ENCODE measurements around the gene CYP21A2.
"Not testable (repeated sequence)": the region's sequence is repeated elsewhere in the genome, so short reads cannot be mapped to it uniquely, and the experiment has no call there.

Gene CYP21A2

GRCh38 chr6:32013738-32014137 lies 24.5 kb upstream of the CYP21A2 start:
- in situ Hi-C loops (cut with HindIII; ENCODE audit: low sequenced_read_pairs); DNase-seq (ENCODE audit: low read depth); H3K4me3 ChIP-seq (ENCODE audit: low read depth, low read length): not testable (repeated sequence)

GRCh38 chr6:32014547-32014946 lies 23.7 kb upstream of the CYP21A2 start, which contains the start of gene C4B:
Gene C4B, plus strand, starts transcription at chr6:32014795. Its CDS starts 51 bp downstream, at chr6:32014846.
- DNase-seq (ENCODE audit: low read depth); H3K4me3 ChIP-seq (ENCODE audit: low read depth, low read length); in situ Hi-C loops (cut with HindIII; ENCODE audit: low sequenced_read_pairs): not testable (repeated sequence)

DNA sequence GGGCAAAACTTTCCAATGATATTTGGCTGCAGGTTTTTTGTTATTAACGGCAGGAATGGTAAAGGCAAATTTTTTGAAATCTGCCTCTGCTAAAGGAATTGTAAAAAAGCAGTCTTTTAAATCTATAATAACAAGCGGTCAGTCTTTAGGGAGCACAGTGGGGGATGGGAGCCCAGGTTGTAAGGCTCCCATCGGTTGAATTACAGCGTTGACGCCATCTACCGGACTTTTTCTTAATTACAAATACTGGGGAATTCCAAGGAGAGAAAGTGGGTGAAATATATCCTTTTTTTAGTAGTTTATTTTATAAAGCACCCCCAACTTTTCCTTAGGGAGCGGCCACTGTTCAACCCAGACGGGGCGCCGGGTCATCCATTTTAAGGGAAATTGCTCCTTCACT lies 16.1 kb upstream of the CYP21A2 start:
- DNase-seq (ENCODE audit: low read depth); in situ Hi-C loops (cut with HindIII; ENCODE audit: low sequenced_read_pairs); H3K4me3 ChIP-seq (ENCODE audit: low read depth, low read length): not testable (repeated sequence)

GRCh38 chr6:32028631-32029030 lies 9.6 kb upstream of the CYP21A2 start:
- DNase-seq (ENCODE audit: low read depth); in situ Hi-C loops (cut with HindIII; ENCODE audit: low sequenced_read_pairs); H3K4me3 ChIP-seq (ENCODE audit: low read depth, low read length): not testable (repeated sequence)

- H3K4me3 ChIP-seq (ENCODE audit: low read depth, low read length); DNase-seq (ENCODE audit: low read depth); in situ Hi-C loops (cut with HindIII; ENCODE audit: low sequenced_read_pairs): not testable (repeated sequence)
Measured at GRCh38 chr6:32029553-32029952, 8.7 kb upstream of the CYP21A2 start.

DNA sequence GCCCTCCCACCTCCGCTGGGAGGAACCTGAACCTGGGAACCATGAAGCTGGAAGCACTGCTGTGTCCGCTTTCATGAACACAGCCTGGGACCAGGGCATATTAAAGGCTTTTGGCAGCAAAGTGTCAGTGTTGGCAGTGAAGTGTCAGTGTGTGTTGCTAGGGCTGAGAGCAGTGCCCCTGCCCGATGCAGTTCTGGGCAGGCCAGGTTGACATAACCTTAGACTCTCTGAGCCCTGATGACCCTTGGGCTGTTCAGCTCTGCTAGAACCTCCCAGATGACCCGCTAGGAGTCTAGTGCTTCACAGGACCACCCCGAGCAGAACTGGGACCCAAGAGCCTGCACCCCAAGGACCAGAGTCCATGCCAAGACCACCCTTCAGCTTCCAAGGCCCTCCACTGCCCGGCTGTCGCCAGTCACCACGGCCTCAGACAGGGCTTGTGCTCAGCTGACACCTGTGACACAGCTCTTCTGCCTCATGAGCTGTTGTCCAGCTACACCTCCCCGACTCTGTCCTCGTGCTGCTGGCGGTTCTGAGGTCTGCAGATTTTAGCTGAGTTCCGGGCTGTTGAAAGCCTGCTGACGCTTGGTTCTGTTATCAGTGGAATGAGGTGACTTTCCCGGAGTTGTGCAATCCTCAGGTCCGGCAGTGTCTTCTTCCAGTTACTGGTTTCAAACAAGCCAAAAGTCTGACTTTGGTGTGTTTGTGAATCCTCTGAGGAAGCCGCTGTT lies 2.8 kb upstream of the CYP21A2 start:
- in situ Hi-C loops (cut with HindIII; ENCODE audit: low sequenced_read_pairs); H3K4me3 ChIP-seq (ENCODE audit: low read depth, low read length); DNase-seq (ENCODE audit: low read depth): not testable (repeated sequence)

DNA sequence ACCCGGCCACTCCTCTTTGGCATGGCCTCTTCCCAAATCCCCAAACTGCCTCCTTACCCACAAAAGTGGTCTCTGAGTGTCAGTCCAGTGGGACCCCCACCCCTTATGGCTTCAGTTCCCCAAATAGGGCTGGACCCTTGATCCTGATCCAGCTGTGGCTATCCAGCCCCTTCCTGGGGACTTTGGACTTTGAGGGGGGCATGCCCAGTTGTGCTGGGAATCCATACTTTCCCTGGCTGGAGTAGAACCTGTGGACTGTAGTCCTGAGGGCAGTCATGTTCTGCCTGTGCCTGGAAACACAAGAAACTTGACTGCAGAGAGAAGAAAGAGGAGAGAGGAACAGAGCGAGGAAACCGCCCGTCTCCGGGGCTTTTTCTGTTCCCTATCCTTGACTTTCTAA lies 1.1 kb upstream of the CYP21A2 start:
- DNase-seq (ENCODE audit: low read depth); H3K4me3 ChIP-seq (ENCODE audit: low read depth, low read length); in situ Hi-C loops (cut with HindIII; ENCODE audit: low sequenced_read_pairs): not testable (repeated sequence)

DNA sequence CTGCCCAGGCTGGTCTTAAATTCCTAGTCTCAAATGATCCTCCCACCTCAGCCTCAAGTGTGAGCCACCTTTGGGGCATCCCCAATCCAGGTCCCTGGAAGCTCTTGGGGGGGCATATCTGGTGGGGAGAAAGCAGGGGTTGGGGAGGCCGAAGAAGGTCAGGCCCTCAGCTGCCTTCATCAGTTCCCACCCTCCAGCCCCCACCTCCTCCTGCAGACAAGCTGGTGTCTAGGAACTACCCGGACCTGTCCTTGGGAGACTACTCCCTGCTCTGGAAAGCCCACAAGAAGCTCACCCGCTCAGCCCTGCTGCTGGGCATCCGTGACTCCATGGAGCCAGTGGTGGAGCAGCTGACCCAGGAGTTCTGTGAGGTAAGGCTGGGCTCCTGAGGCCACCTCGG lies 663 bp downstream of the CYP21A2 start:
- DNase-seq (ENCODE audit: low read depth); in situ Hi-C loops (cut with HindIII; ENCODE audit: low sequenced_read_pairs); H3K4me3 ChIP-seq (ENCODE audit: low read depth, low read length): not testable (repeated sequence)

- DNase-seq (ENCODE audit: low read depth); H3K4me3 ChIP-seq (ENCODE audit: low read depth, low read length); in situ Hi-C loops (cut with HindIII; ENCODE audit: low sequenced_read_pairs): not testable (repeated sequence)
Measured at GRCh38 chr6:32039321-32040274, 1.4 kb downstream of the CYP21A2 start.

- in situ Hi-C loops (cut with HindIII; ENCODE audit: low sequenced_read_pairs); H3K4me3 ChIP-seq (ENCODE audit: low read depth, low read length); DNase-seq (ENCODE audit: low read depth): not testable (repeated sequence)
Measured at GRCh38 chr6:32040299-32041049, 2.3 kb downstream of the CYP21A2 start.

- DNase-seq (ENCODE audit: low read depth); in situ Hi-C loops (cut with HindIII; ENCODE audit: low sequenced_read_pairs); H3K4me3 ChIP-seq (ENCODE audit: low read depth, low read length): not testable (repeated sequence)
Measured at GRCh38 chr6:32041050-32041321, 2.8 kb downstream of the CYP21A2 start.

- in situ Hi-C loops (cut with HindIII; ENCODE audit: low sequenced_read_pairs); DNase-seq (ENCODE audit: low read depth); H3K4me3 ChIP-seq (ENCODE audit: low read depth, low read length): not testable (repeated sequence)
Measured at GRCh38 chr6:32041385-32041784, 3.2 kb downstream of the CYP21A2 start.

DNA sequence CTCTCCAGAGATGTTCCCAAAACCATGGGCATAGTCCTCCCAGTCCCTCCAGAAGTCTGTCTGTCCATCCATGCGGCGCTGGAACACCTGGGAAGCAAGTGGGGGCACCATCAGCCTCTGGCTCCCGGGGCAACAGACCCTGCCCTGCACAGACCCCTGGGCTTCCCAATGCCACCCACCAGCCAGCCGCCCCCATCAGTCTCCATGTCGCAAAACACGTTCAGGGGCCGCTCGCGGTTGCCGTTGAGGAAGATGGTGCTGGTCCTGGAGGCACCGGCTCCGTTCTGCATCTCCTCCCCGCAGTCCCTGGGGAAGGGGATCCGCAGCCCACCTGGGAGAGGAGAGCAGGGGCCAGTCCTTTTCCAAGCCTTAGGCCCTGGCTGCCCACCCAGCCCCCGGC lies 4.1 kb downstream of the CYP21A2 start:
- DNase-seq (ENCODE audit: low read depth); in situ Hi-C loops (cut with HindIII; ENCODE audit: low sequenced_read_pairs); H3K4me3 ChIP-seq (ENCODE audit: low read depth, low read length): not testable (repeated sequence)

DNA sequence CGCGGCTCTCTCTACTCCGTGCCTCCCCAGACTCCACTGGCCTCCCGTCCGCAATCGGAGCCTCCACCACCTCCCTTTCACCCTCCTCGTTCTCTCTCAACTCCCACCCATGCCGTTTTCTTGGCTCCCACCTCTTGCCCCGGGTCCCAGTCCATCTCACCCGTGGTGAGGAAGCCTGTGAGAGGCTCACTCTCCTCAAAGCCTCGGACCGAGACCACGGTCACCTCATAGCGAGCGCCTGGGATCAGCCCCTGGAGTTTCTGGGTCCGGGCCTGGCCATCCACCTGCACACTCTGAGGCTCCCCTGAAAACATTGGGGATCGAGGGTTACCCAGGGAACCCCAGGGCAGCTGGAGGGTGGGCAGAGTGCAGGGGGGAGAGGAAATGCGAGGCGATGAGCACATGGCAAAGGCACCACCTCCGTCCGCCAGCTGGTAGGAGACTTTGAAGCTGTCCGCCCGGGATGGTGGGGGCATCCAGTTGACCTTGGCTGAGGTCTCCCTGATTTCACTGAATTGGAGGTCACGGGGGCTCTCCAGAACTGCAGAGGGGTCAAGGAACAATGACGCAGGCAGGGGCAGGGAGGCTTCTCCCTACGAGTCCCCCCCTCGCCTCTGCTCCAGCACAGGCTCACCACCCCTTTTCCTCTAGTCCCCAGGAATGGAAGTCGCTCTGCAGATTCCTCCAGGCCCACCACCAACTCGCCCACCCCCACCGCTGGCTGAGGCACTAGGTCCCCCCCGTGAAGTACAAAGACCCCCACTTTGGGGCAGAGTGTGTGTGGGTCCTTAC lies 5.6 kb downstream of the CYP21A2 start:
- DNase-seq (ENCODE audit: low read depth); in situ Hi-C loops (cut with HindIII; ENCODE audit: low sequenced_read_pairs); H3K4me3 ChIP-seq (ENCODE audit: low read depth, low read length): not testable (repeated sequence)

DNA sequence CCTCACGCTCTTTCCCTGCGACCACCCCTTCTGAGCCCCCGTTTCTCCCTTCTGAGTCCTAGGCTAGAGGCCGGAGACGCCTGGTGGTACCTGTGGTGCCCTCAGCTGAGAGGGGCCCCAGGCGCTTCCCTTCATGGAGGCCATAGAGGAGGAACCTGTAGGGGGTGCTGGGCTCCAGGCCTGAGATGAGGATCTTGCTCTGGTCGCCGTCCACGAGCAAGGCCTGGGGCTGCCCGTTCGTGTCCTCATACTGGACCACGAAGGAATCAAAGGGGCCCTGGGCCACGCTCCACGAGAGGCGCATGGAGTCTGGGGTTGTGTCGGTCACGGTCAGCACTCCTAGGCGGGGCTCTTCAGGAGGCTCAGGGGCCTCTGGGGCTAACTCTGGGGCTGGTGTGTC lies 6.7 kb downstream of the CYP21A2 start:
- H3K4me3 ChIP-seq (ENCODE audit: low read depth, low read length); DNase-seq (ENCODE audit: low read depth); in situ Hi-C loops (cut with HindIII; ENCODE audit: low sequenced_read_pairs): not testable (repeated sequence)

Data from astrocyte of the cerebellum (primary cell).